DND-41 (cell line): Measurements from ENCODE around the gene CEP131.

Experiments used
- ATAC-seq: fragments of 200-7000 bp; cut with Tn5 transposase; 3 replicates; pipeline ENCODE4 v1.9.1; 2021; ENCODE audit warnings: low read depth; ENCODE audit not compliant: insufficient read depth
- DNase-seq: peaks from one replicate; pipeline ENCODE4 v3.0.0-alpha.2; 2020
- H2AFZ ChIP-seq: 2 replicates; pipeline ENCODE4 v1.6.0; 2012; ENCODE audit warnings: low read depth, low read length
- H3K27ac ChIP-seq: 2 replicates; pipeline ENCODE4 v1.5.1; 2012; ENCODE audit warnings: low read length, inconsistent platforms
- H3K27me3 ChIP-seq: fragments of 200-600 bp; sonication (generic); 2 replicates; pipeline ENCODE4 v1.6.0; 2012; ENCODE audit warnings: low read length, mild to moderate bottlenecking, inconsistent platforms; ENCODE audit not compliant: insufficient read depth, poor library complexity
- H3K36me3 ChIP-seq: 2 replicates; pipeline ENCODE4 v1.5.1; 2012; ENCODE audit warnings: low read length, inconsistent platforms; ENCODE audit not compliant: insufficient read depth
- H3K4me1 ChIP-seq: 2 replicates; pipeline ENCODE4 v1.5.1; 2012; ENCODE audit warnings: mild to moderate bottlenecking, low read length; ENCODE audit not compliant: insufficient read depth
- H3K4me2 ChIP-seq: 2 replicates; pipeline ENCODE4 v1.6.0; 2012; ENCODE audit warnings: mild to moderate bottlenecking, moderate library complexity, low read length, inconsistent platforms; ENCODE audit not compliant: insufficient read depth
- H3K4me3 ChIP-seq, 2 experiments: fragments of 200-600 bp in 1 of 2; shearing (Covaris generic) in 1 of 2; 2 replicates each; pipeline ENCODE4 v1.5.1; 2012 to 2016; ENCODE audit warnings: inconsistent platforms in 2 of 2, low read length in 2 of 2, mild to moderate bottlenecking in 2 of 2, low read depth in 1 of 2, moderate library complexity in 1 of 2
- H3K79me2 ChIP-seq: 2 replicates; pipeline ENCODE4 v1.6.0; 2012; ENCODE audit warnings: low read length, inconsistent platforms; ENCODE audit not compliant: insufficient read depth
- H3K9ac ChIP-seq: 2 replicates; pipeline ENCODE4 v1.6.0; 2012; ENCODE audit warnings: low read depth, mild to moderate bottlenecking, inconsistent platforms, low read length, moderate library complexity
- H3K9me3 ChIP-seq: 2 replicates; pipeline ENCODE4 v1.5.1; 2012; ENCODE audit warnings: low read length, moderate library complexity, mild to moderate bottlenecking, inconsistent platforms; ENCODE audit not compliant: insufficient read depth, severe bottlenecking
- H4K20me1 ChIP-seq: 2 replicates; pipeline ENCODE4 v1.6.0; 2012; ENCODE audit warnings: low read length; ENCODE audit not compliant: insufficient read depth
- EZH2 ChIP-seq: IDR thresholded peaks from 3 replicates; pipeline ENCODE4 v1.6.1; 2012; ENCODE audit warnings: borderline replicate concordance, low read depth, mild to moderate bottlenecking, moderate library complexity, low read length, inconsistent platforms; ENCODE audit not compliant: severe bottlenecking
- TF ChIP-seq, protein P1 (sequence below): IDR thresholded peaks from 2 replicates; pipeline ENCODE4 v1.5.1; 2012; ENCODE audit warnings: borderline replicate concordance, low read length, moderate library complexity, mild to moderate bottlenecking; ENCODE audit not compliant: poor library complexity, severe bottlenecking; ENCODE audit errors: extremely low read depth

The CEP131 gene

DNA sequence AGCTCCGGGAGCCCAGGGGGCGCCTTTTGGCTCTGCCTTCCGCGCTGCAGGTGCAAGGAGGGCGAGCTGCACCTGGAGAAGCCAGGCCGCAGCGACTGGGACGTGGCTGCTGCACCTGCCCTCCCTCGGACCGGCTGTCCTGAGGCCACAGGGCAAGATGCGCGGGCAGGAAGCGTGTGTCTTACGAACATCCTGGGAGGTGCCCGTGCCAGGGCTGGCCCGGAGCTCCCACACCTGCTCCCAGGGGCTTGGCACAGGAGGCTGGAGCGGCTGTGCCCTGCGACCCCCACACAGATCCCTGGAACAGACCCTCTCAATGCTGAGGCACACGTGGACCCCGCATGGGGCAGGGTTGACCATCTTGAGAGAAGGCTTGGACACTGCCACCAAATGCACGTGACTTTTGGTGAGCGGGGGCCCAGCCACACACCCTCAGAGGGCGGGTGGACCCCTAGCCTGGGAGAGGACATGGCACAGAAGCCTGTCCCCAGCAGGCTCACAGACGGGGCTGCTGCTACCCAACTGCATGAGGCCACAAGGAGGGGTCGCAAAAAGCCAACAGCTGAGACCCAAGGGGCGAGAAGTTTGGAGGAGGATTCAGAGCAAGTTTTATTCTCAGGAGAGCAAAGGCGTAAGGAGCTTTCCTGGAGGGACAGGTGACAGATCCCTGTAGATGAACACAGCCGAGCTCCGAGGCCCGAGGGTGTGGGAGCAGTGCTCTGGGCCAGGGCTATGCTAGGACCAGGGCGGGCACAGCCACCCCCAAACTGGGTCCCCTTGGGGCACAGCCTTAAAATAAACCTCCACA is 27.7 kb upstream of the CEP131 start:
- H3K27ac ChIP-seq: no peak overlapping the region
- no peak overlapping the region for H3K4me3 ChIP-seq
- H3K9me3 ChIP-seq: no peaks in the 10 kb centered on the region
- H3K79me2 ChIP-seq: no peaks in the 10 kb centered on the region
- H3K27me3 ChIP-seq: no peaks in the 10 kb centered on the region
- no peak overlapping the region for H2AFZ ChIP-seq
- TF ChIP-seq EZH2: no peak
- TF ChIP-seq, protein P1, sequence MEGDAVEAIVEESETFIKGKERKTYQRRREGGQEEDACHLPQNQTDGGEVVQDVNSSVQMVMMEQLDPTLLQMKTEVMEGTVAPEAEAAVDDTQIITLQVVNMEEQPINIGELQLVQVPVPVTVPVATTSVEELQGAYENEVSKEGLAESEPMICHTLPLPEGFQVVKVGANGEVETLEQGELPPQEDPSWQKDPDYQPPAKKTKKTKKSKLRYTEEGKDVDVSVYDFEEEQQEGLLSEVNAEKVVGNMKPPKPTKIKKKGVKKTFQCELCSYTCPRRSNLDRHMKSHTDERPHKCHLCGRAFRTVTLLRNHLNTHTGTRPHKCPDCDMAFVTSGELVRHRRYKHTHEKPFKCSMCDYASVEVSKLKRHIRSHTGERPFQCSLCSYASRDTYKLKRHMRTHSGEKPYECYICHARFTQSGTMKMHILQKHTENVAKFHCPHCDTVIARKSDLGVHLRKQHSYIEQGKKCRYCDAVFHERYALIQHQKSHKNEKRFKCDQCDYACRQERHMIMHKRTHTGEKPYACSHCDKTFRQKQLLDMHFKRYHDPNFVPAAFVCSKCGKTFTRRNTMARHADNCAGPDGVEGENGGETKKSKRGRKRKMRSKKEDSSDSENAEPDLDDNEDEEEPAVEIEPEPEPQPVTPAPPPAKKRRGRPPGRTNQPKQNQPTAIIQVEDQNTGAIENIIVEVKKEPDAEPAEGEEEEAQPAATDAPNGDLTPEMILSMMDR: no peak
- H3K4me1 ChIP-seq: no peaks in the 10 kb centered on the region
- H4K20me1 ChIP-seq: peaks cover 29% of the 10 kb centered on the region
- ATAC-seq: no peak
- no peak overlapping the region for H3K9ac ChIP-seq
- peaks cover 60% of the 10 kb centered on the region for H3K36me3 ChIP-seq
- no peak overlapping the region for H3K4me2 ChIP-seq
- DNase-seq: no peak

DNA sequence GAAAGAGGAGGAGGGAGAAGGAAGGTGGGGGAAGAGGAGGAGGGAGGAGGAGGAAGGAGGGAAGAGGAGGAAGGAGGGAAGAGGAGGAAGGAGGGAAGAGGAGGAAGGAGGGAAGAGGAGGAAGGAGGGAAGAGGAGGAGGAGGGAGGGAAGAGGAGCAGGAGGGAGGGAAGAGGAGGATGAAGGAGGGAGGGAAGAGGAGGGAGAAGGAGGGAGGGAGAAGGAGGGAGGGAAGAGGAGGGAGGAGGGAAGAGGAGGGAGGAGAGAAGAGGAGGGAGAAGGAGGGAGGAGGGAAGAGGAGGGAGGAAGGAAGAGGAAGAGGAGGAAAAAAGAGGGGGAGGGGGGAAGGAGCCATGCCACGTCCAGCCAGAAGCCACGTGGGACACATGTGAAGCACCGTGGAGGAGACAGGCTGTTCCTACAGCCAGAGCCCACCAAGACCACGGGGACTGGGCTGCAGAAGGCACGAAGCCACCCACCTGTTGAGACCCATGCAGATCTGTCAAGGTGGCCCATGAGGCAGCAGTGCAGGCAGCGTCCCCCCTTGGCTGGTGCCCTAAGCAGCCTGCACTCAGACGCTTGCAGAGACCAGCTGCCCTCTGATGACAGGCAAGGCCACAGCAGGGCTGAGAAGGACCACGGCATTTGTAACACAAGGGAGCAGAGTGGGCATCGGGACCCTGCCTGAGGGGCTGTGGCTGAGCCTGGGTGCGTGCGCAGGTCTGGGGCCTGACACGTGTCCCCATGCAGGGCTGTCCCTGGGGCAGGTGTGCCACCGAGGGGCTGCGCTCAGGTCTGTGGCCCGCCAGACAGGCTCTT is 26.7 kb upstream of the CEP131 start:
- Histone ChIP-seq H3K4me2 (no peak overlapping the region), H3K4me1 (no peaks in the 10 kb centered on the region)
- no peak for DNase-seq

DNA sequence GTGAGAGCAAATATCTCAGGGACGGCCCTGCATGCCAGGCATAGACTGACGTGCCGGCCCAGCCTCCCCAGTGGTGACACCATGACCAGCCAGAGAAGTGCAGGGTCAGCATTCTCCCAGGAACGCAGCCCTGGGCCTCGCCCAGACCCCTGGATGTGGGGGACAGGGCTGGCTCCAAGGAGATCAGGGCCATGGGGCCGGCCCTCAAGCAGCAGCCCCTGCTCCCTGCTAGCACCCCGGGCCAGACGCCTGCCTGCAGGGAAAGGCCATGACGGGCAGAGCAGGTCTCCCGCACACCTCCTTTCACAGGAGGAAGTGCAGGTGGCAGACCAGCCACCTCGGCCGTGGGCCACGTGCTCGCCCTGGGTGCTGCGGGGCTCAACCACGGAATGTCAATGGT is 25.9 kb upstream of the CEP131 start:
- H3K9ac ChIP-seq: no peak overlapping the region
- no peaks in the 10 kb centered on the region for H3K9me3 ChIP-seq
- no peak overlapping the region for H3K4me3 ChIP-seq
- H3K27ac ChIP-seq: no peak overlapping the region
- DNase-seq (no peak), ATAC-seq (no peak)
- H3K4me2 ChIP-seq: no peak overlapping the region
- no peaks in the 10 kb centered on the region for H3K79me2 ChIP-seq
- peaks cover 26% of the 10 kb centered on the region for H4K20me1 ChIP-seq
- peaks cover 53% of the 10 kb centered on the region for H3K36me3 ChIP-seq
- H2AFZ ChIP-seq: no peak overlapping the region
- no peaks in the 10 kb centered on the region for H3K4me1 ChIP-seq
- no peak for TF ChIP-seq EZH2
- TF ChIP-seq, protein P1: no peak
- no peaks in the 10 kb centered on the region for H3K27me3 ChIP-seq

More for the DNA sequence above, 26.7 kb upstream of the CEP131 start:
- ATAC-seq: no peak
- no peak overlapping the region for H3K9ac ChIP-seq
- no peak overlapping the region; the same call in 1 of the 2 replicates for H3K27ac ChIP-seq
- no peaks in the 10 kb centered on the region for H3K27me3 ChIP-seq
- peaks cover 31% of the 10 kb centered on the region for H4K20me1 ChIP-seq
- no peaks in the 10 kb centered on the region for H3K9me3 ChIP-seq
- TF ChIP-seq EZH2: no peak
- TF ChIP-seq, protein P1: no peak
- H2AFZ ChIP-seq: no peak overlapping the region
- H3K79me2 ChIP-seq: no peaks in the 10 kb centered on the region
- peaks cover 59% of the 10 kb centered on the region for H3K36me3 ChIP-seq
- H3K4me3 ChIP-seq: no peak overlapping the region
